GM19455 (cell line): ENCODE measurements around the gene DUSP22.
"Not testable (repeated sequence)": the region's sequence is repeated elsewhere in the genome, so short reads cannot be mapped to it uniquely, and the experiment has no call there.

ENCODE experiments used
- ATAC-seq: cut with Tn5 transposase; IDR thresholded peaks from one replicate; pipeline ENCODE4 v1.9.1; 2021; ENCODE audit not compliant: unreplicated experiment

DUSP22 gene

DNA sequence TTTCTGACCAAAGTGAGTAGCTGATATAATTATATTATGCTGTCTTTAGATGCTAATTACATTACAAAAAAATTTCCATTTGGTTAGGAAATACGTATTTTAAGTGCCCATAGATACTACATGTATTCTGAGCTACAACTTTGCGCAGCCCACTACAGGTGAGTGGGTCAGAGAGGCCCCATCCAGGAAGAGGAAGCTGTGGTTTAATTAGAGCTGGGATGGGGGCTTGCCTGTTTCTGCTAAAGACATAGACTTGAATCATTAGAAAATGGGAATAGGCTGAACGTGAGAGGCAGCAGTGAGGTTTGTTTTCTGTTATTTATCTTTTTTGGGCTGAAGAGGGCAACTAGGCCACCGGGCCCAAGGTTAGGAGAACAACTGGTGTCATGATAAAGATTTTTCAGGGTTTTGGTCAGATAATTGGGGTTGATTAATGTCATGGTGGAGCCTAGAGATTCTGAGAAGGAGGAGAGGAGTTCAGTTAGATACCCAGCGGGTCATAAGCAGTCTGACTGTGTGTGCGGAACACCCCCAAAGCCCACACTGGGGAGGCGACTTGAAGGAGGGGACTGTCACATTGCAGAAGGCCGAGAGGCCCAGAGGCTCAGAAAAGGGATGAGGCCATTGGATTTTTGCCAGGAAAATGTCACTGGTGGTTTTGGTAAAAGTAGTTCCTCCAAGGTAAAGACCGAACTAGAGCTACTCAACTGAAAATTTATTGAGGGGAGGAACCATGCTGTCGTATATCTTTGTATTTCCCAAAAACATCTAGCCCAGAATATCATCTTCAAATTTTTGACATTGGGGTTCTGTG is 84.7 kb downstream of the DUSP22 start:
- no peak for ATAC-seq

DNA sequence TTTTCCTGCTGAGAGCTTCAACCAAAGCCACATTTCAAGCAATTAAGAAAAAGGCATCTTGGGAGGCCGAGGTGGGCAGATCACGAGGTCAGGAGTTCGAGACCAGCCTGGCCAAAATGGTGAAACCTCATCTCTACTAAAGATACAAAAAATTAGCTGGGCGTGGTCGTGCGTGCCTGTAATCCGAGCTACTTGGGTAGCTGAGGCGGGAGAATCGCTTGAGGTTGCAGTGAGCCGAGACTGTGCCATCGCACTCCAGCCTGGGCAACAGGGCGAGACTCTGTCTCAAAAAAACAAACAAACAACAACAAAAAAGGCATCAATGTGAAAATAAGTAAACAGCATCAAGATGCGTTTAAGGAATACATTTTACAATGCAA is 85.3 kb downstream of the DUSP22 start:
- ATAC-seq, result not testable (repeated sequence)

DNA sequence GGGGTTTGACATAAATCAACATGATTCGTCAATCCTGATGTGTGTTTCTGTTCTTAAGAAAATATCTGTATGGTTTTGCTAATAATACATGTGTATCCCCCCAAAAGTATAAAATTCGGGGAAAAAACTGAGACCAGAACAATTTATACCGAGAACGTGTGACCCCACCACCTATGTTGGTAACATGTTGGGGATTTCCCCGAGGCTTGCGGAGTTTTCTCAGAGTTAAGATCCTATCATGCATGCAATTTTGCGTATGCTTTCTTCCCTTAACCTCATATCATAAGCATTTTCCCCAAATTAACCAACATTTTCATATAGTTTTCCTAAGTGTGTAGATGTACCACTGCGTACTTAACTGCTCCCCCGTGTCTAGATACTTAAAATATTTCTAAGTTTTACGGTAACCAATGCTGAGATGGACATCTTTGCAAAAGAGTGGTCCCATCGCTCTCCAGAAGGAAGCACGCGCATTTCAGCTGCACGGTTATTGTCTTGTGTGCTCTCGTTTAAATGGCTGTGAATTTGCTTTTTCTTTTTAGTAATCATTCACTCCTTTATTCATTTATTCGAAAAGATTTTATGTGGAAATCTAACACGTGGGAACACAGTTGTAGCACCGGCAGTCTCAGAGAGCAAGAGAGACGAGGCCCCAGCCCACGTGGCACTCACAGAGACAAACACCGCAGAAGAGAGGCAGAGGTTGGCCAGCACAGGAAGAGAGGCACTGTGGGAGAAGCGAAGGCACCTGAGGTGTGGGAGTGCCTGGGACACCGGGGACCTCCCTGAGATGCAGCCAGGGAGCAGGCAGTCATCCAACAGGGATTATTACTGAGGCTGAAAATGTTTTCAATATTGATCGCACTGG is 86.0 kb downstream of the DUSP22 start:
- ATAC-seq, result no peak

DNA sequence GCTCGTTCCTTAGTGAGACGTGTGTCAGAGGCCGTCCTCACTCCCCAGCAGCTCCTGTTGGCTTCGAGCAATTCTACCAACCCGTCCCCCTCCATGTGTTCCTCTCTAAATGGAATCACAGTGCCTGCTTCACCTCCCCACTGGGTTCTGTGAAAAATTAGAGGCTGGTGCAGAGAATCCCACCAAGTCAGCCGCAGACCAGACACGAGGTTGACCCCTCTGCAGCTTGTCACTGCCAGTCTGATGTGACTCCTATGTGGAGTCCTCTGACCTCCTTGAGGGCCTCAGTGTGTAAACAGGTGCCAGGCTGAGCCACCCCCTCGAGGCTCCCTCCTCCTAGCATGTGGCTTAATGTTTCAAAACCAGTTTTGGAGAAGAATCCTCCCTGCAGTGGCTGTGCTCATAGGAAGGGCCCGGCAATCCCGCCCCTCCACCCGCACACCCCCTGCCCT is 86.7 kb downstream of the DUSP22 start:
- ATAC-seq, result no peak

DNA sequence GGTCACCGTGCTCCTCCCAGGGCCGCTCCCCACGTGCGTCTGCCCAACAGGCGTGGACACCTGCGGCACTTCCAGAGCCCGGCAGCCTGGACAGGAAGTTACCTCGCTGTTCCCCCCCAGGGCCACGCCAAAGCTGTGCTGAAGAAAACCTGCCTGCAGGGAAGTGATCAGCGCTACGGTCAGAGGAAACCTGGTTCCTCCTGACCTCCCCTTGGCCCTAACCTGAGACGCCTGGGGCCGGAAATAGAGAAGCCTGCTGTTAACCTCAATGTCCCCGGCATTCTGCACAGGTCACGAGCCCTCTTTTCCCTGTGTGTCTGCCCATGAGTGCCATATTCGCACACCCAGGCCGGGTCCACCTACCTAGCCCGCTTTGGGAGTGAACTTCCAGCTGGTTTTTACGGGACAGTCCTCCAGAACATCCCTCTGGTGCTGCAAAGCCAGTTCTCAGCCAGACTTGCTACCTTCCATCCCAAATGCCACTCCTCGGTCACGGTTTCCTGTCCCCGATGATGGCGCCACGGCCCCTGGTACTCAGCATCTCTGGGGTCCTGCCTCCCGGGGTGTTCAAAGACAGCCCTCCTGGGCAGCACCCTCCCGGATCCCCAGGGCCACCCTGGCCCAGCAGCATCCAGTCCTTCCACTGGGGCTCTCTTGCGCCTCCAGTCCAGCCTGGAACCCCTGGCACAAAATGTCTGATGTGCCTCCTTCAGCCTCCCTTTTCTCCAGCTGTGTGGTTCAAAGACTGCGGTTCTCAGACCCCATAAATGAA is 87.3 kb downstream of the DUSP22 start:
- ATAC-seq, result no peak

DNA sequence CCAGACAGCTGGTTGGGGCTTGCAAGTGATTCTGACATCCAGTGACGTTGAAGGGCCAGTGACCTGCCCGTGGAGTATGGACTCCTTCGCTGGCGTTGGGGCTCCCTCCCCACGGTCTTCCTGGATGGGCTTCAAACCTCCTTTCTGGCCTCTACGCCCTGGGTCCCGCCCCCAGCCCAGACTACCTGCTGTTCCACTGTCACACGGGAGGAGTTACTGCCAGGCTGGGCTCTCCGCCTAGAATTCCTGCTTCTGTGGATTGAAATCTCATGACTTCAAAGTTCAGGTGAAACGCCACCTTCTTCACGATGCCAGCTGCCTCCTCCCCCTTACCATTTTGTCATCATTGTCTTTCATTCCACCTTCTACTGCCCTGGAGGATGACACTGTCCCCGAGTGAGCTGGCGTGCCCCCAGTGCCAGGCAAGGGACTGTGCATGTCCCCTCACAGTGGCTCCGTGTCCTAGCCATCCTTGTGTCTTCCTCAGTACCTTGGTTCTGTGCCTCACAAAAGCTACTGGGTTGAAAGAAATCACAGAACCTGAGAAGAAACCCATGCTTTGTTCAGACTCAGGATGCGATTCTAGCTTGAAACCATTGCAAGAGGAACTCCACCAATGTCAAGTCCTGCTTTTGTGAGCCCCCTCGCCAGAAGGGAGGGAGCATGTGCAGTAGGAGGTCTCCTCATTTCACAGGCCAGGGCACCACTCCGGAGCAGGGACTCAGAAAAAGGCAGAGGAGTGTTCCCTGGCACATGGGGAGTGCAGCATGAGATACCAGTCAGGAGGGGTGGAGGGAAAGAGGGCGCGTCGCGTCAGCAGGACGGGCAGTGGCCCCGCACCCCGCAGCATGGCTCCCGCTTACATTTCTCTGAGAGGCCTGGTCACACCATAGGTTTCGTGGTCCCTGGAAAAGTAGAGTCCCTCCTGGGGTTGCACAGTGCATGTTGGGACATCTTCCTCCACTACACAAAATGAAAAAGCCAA is 88.2 kb downstream of the DUSP22 start:
- no peak for ATAC-seq

DNA sequence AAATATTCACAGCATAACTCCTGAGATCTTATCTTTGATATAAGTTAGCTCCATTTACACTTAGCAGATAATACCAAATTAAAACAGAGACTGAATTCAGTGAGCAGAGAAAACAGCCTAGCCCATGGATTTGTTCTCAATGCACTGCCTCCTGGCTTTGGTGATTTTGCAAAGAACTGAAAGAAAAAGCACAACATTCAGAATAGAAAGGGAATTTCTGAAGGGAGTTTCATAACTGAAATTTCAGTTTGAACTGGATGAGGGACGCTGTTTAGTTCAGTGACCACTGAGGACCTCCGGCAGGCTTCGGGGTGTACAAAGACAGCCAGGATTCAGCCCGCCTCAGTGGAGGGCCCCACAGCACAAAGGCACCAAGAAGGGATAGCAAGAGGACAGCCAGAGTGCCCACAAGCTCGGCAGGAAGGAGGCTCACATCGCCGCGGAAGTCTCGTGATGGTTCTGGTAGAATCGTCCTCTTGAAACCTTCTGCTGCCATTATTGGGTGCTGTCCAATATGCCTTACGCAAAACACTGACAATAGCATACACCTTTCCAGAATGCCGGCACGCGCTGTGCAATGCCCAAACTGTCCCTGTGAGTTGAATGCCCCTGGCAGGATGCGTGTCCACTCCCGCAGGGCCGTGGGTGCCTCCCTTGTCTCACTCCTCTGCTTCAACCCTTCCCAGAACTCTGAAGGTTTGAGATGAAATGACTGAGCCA is 89.6 kb downstream of the DUSP22 start:
- ATAC-seq, result no peak

DNA sequence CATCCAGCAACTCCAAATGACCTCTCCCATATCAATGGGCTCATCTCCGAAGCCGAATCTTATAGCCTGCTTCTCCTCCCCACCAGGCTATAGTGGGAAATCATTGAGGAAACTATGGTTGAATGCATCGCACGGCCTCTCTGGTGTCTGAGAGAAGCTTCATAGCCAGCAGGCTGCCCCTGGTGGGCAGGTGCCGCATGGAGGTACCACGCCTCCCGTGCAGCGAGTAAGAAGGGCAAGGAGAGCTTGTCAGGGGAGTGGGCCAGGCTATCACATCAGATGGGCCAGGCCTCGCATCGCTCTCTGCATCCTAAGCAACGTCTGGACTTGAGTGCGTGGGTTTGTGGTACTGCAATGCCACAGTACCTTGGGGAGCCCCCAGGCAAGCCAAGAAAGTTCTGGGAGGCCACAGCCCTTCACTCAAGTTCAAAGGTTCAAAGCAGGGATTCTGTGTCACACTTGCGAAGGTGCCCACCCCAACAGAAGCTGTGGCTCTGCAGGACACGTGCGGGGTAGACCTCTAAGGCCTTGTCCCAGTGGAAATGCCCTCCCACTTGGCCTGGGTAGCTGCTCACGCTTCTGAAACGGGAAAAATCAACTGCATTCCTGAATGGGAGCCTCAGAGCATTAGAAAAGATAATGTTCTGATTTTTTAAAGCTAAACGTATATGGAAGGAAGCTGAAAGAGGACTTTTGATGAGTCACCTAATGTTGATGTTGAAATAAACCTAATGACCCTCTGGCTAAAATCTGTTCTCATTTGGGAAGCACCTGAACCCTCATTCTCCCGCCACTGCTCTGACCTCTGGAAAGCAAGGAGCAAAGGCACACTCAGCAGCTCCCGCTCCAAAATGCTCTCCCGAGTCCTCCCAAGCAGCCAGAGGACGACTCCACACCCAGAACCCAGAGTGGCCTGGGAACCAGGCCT is 90.9 kb downstream of the DUSP22 start:
- ATAC-seq, result no peak

DNA sequence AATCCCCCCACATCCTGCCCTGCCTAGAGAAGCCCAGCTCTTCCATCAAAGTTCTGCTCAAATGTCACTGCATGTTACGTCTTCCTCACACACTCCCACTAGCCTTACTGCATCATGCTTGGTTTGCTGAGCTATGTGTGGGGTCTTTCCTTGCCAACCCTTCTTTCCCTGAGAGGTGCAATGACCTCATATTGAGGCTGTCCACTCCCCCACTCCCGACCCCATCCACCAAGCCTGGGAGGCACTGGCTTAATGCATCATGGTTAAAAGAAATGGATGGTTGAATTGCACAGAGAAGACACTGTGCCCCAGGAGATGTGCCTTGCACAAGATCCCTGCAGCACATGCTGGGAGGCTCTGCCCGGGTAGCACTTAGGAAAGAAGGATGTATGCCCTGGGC is 91.6 kb downstream of the DUSP22 start:
- ATAC-seq, result no peak

DNA sequence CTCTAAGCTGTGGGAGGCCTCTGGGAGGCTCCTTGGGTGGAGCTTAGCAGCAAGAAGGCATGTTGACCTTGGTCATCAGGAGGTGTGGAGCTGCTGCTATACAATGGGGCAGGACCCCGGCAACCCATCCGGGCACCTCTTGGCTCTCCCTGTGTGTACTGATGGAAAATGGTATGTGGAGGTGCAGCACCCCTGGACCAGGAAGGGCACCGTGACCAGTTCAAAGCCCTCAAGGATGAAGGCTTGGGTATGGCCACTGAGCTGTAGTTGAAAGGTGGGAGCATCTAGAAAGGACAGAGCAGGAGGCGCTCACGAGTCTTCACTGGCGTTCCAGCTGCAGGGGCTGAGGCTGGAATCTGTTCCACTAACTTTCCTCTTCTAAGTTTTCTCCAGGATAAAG is 92.6 kb downstream of the DUSP22 start:
- ATAC-seq, result no peak

DNA sequence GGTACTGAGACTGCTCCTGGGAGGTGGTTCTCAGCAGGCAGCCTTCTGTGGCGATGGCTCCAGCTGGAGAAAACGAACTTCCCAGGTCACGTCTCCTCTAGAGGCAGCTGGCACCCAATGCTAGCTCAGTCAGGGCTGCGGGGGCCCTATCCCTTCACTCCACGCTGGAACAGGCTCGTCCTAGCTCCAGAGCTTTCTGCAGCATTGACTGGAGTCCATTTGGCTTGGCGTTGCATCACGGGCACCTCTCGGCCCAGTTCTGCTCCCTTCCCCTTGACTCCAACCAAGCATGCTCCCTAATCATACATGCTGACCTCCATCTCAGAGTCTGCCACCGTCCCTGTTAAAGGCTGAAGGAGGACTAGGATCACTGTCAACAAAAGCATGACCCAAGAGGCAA is 93.3 kb downstream of the DUSP22 start:
- no peak for ATAC-seq

DNA sequence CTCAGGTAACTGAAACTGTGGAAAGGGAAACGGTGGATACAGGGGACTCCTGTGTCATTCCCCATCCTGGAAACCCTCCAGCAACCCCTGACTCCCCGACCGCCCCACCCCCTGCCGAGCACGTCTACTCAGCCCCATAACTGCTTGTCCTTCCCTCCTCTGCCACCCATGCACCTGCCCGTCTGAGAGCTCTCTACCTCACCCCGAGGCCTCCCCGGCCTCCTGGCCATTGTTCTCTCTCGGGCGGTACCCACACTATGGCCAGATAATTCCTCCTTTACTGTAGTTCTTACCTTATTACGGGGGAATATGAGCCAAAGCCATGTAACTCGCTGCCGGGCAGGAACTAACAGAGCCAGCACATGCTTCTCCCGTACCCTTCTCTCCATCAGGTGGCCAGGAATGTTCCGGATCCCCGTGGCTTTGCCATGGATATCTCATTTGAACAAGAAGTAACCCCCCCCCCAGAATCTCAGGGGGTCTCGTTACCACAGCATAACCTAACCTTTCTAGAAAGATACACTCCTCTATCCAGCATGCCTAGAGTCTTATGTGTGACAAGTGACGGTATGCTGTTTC is 94.5 kb downstream of the DUSP22 start:
- no peak for ATAC-seq

DNA sequence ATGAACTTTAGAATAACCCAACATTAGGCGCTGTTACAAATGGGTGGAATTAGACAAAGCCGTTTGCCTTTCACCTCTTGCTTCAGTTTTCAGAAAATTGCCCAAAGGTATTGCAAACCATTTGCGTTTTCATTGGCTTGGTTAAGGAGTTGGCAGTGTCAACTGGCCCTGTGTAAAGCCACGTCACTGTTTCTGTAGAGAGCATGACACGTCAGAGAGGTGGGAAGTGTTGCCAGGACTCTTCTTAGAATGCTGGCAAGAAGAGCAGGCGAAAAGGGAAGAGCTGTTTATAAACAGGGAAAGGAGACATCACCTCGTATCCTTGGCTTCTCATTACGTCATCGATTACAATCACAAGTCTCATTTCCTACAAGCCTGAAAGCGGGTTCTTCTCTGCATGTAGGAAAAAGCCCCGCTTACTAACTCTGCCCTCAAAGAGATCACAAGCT is 95.0 kb downstream of the DUSP22 start:
- no peak for ATAC-seq

DNA sequence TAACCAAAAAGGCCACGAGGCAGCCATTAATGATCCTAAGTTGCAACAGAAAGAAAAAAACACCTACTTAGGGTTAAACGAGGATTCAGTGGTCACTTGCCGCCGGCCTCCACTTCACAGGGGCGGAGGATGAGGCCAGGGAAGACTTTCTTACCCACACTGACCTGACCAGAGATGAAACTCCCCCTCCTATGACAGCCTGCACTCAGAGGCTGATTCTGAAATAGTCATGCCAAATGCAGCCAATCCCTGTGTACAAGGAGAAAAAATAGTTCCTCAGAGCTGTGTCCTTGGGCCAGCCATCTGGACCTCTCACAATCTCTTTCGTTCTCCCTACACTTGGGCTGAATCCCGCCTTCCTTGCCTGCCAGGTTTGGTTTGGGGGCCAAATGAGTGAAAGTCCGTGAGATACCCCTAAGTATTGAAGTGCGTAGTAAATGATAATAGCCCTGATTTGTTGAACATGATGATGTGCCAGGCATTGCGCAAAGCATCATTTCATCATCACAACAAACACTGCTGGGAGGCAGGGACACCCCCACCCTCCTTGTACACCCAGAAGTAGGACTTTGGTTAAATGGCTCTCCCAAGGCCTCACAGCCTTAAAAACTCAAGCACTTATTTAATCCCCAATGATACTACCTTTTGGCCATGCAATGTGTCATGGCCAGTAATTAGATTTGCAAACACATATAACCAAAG is 96.1 kb downstream of the DUSP22 start:
- ATAC-seq, result no peak

DNA sequence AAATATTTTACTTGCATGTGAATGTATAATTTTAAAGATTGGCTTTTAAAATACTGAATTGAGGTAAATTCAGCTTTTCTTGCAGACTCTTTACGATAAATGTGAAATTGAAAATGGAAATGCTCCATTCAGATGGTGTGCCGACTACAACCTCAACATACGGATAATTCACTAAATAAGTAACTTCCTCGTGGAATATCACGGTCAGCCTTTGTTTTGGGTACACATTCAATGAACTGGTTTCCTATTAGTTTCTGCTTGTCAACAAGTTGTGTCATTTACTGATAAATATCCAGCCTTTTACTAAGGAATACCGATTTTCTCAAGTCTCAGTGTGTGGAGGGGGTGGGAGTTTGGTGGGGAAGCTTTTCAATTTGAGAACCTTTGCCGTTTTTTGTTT is 96.9 kb downstream of the DUSP22 start:
- ATAC-seq, result no peak

DNA sequence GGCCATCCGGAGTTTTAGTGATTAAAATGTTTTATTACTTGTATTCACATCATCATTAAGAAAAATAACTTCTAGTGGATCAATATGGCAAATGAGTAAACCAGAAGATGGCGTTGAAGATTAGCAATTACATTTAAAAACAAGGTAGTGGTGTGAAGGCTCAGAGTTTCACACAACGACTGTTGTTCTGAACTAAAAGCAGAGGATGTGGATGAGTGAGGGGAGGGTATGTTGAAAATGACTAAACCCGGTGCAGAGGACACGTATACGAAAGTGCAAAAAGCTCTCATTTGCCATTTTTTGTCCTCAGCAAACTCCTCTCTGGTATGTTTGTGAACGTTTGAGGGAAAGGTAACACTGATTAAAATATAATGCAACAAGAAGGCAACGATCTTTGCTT is 97.3 kb downstream of the DUSP22 start:
- ATAC-seq, result no peak

DNA sequence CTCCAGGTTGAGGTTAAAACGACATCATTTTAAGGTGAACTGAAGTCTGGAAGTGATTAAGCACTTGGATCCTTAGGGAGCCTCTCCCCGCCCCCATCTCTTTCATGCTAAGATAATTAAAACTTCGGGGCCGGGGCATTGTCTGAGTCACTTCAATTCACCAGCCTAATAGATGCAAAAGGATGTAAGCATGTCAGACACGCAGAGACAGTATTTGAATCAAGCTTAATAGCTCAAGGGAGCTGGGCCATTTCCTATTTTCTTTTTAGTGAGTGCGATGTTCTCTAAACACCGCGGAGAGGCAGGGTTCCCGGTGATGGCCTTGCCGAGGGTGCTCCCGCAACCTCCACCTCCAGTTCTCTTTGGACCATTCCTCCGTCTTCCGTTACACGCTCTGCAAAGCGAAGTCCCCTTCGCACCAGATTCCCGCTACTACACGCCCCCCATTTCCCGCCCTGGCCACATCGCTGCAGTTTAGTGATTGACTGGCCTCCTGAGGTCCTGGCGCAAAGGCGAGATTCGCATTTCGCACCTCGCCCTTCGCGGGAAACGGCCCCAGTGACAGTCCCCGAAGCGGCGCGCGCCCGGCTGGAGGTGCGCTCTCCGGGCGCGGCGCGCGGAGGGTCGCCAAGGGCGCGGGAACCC is 98.7 kb downstream of the DUSP22 start:
- peak; percentile 26 for ATAC-seq
